Liver (tissue), 9 donors: Measurements from ENCODE around the gene ATP6V0A4. TPM values are rescaled to one million over a fixed set of nuclear protein-coding genes. Genes with fewer than 3 reads are reported as not detected.

ENCODE experiments used
- DNase-seq: peaks from one replicate; pipeline ENCODE4 v3.0.0-alpha.2; 2017; ENCODE audit warnings: low spot score
- H3K27ac ChIP-seq, 2 donors: one replicate each; pipeline ENCODE4 v1.7.0; 2013; ENCODE audit warnings: inconsistent platforms in 2 of 2, low read length in 2 of 2, control low read depth in 1 of 2, low read depth in 1 of 2, mild to moderate bottlenecking in 1 of 2
- H3K27me3 ChIP-seq, 4 donors: one replicate each; pipeline versions ENCODE4 v1.6.1 to v1.7.0; 2013; ENCODE audit warnings: low read length in 3 of 4, inconsistent platforms in 1 of 4, mild to moderate bottlenecking in 1 of 4, moderate library complexity in 1 of 4; ENCODE audit not compliant: control insufficient read depth in 4 of 4, insufficient read depth in 4 of 4
- H3K36me3 ChIP-seq, 4 donors: one replicate each; pipeline versions ENCODE4 v1.6.1 to v1.7.0; 2013; ENCODE audit warnings: low read length in 3 of 4, mild to moderate bottlenecking in 3 of 4, low read depth in 1 of 4, moderate library complexity in 1 of 4; ENCODE audit not compliant: control insufficient read depth in 4 of 4, insufficient read depth in 3 of 4
- H3K4me1 ChIP-seq, 4 donors: one replicate each; pipeline versions ENCODE4 v1.6.1 to v1.7.0; 2013; ENCODE audit warnings: low read length in 3 of 4, mild to moderate bottlenecking in 3 of 4, moderate library complexity in 1 of 4; ENCODE audit not compliant: control insufficient read depth in 4 of 4, insufficient read depth in 4 of 4
- H3K4me3 ChIP-seq, 3 donors: one replicate each; pipeline versions ENCODE4 v1.6.1 to v1.7.0; 2013; ENCODE audit warnings: low read length in 3 of 3, control low read depth in 1 of 3, low read depth in 1 of 3, mild to moderate bottlenecking in 1 of 3
- H3K9ac ChIP-seq, 2 donors: one replicate each; pipeline ENCODE4 v1.7.0; 2013; ENCODE audit warnings: low read length in 2 of 2, mild to moderate bottlenecking in 2 of 2, moderate library complexity in 2 of 2, control low read depth in 1 of 2, low read depth in 1 of 2
- H3K9me3 ChIP-seq, 4 donors: one replicate each; pipeline versions ENCODE4 v1.6.1 to v1.7.0; 2013; ENCODE audit warnings: low read length in 3 of 4; ENCODE audit not compliant: control insufficient read depth in 4 of 4
- ATF3 ChIP-seq: IDR thresholded peaks from 2 replicates; pipeline ENCODE4 v1.6.1; 2016; ENCODE audit warnings: antibody characterized with exemption
- CTCF ChIP-seq: fragments of 150-350 bp; IDR thresholded peaks from 2 replicates; pipeline ENCODE4 v1.5.1; 2017; ENCODE audit warnings: improper control_type of control experiment, low read depth, low read length; ENCODE audit not compliant: missing input control
- EGR1 ChIP-seq, 2 donors: IDR thresholded peaks; 2 replicates each; pipeline ENCODE4 v1.6.1; 2016 to 2018; ENCODE audit warnings: antibody characterized with exemption in 2 of 2, low read depth in 2 of 2
- FOXA1 ChIP-seq: IDR thresholded peaks from 2 replicates; pipeline ENCODE4 v1.6.1; 2016; ENCODE audit warnings: antibody characterized with exemption
- GABPA ChIP-seq, 2 donors: IDR thresholded peaks in 1 of 2; conservative IDR thresholded peaks in 1 of 2; 2 replicates each; pipeline ENCODE4 v1.6.1; 2016; ENCODE audit warnings: antibody characterized with exemption in 2 of 2, mild to moderate bottlenecking in 1 of 2, moderate library complexity in 1 of 2
- HNF4A ChIP-seq, 2 donors: conservative IDR thresholded peaks; 2 replicates each; pipeline ENCODE4 v1.6.1; 2016; ENCODE audit warnings: antibody characterized with exemption in 2 of 2, mild to moderate bottlenecking in 2 of 2
- HNF4G ChIP-seq: IDR thresholded peaks from 2 replicates; pipeline ENCODE4 v1.6.1; 2016; ENCODE audit warnings: antibody characterized with exemption
- MAX ChIP-seq: IDR thresholded peaks from 2 replicates; pipeline ENCODE4 v1.6.1; 2016; ENCODE audit warnings: antibody characterized with exemption
- NR2F2 ChIP-seq: IDR thresholded peaks from 2 replicates; pipeline ENCODE4 v1.6.1; 2016; ENCODE audit warnings: antibody characterized with exemption
- RAD21 ChIP-seq, 2 donors: IDR thresholded peaks; 2 replicates each; pipeline ENCODE4 v1.6.1; 2016; ENCODE audit warnings: antibody characterized with exemption in 2 of 2, mild to moderate bottlenecking in 2 of 2
- REST ChIP-seq: IDR thresholded peaks from 2 replicates; pipeline ENCODE4 v1.6.1; 2016; ENCODE audit warnings: antibody characterized with exemption, mild to moderate bottlenecking
- RXRA ChIP-seq, 2 donors: IDR thresholded peaks; 2 replicates each; pipeline ENCODE4 v1.6.1; 2017 to 2018; ENCODE audit warnings: antibody characterized with exemption in 2 of 2, mild to moderate bottlenecking in 1 of 2
- SP1 ChIP-seq: IDR thresholded peaks from 2 replicates; pipeline ENCODE4 v1.6.1; 2018; ENCODE audit warnings: antibody characterized with exemption, mild to moderate bottlenecking
- TAF1 ChIP-seq: conservative IDR thresholded peaks from 2 replicates; pipeline ENCODE4 v1.6.1; 2016; ENCODE audit warnings: antibody characterized with exemption, mild to moderate bottlenecking
- YY1 ChIP-seq: IDR thresholded peaks from 2 replicates; pipeline ENCODE4 v1.6.1; 2016; ENCODE audit warnings: antibody characterized with exemption, mild to moderate bottlenecking
- ZBTB33 ChIP-seq: IDR thresholded peaks from 2 replicates; pipeline ENCODE4 v1.6.1; 2016; ENCODE audit warnings: antibody characterized with exemption
- WGBS: extraction: QIAGEN DNeasy Blood & Tissue Kit; methylation state at CpG from one replicate; pipeline ENCODE4 v1.1.7; 2013; 5-methylcytosine and 5-hydroxymethylcytosine counted together
- polyA plus RNA-seq, 2 donors: library from polyadenylated mRNA; stranded (reverse) in 1 of 2; unstranded in 1 of 2; fragments of 200-250 nt in 1 of 2; fragments of >200 nt in 1 of 2; fragmentation: Nextera tagmentation in 1 of 2; extraction: Ambion mirVana in 1 of 2; gene quantifications; one replicate each; pipeline versions ENCODE4 v1.2.1 to v1.2.3, GENCODE V29; 2013 to 2015
- total RNA-seq, 2 donors: library from RNA; depleted of rRNA; stranded (reverse); fragments of >200 nt; gene quantifications; one replicate each; pipeline ENCODE4 v1.2.3, GENCODE V29; 2014
- donor health status: healthy.
- donor health status: healthy.
- donor health status: healthy.
- donor health status: healthy.
- donor health status: healthy.

The ATP6V0A4 gene
- total and polyA plus RNA-seq, 4 donors: not detected

GRCh38 chr7:138835087-138835486 lies 37.1 kb upstream of the ATP6V0A4 start:
- H3K4me3 ChIP-seq: no peak overlapping the region
- no peak for DNase-seq
- H3K9ac ChIP-seq: no peak overlapping the region
- no peaks in the 10 kb centered on the region for H3K36me3 ChIP-seq
- WGBS: 93% methylated on average over 11 of the region's 11 CpGs
- no peak overlapping the region for H3K27ac ChIP-seq
- no peaks in the 10 kb centered on the region for H3K4me1 ChIP-seq
- TF ChIP-seq SP1 (no peak), CTCF (no peak), HNF4G (no peak), FOXA1 (no peak), RAD21 (IDR thresholded peaks at IDR 0.05) (no peak), ATF3 (no peak), EGR1 (IDR thresholded peaks at IDR 0.05; ENCODE audit: low read depth in 2 of 2) (no peak), NR2F2 (no peak), ZBTB33 (no peak), RXRA (IDR thresholded peaks at IDR 0.05) (no peak), YY1 (no peak)
- no peaks in the 10 kb centered on the region for H3K9me3 ChIP-seq
- H3K27me3 ChIP-seq: peaks cover 0 to 3% (median 0%) of the 10 kb centered on the region in 4 donors

- H3K9ac ChIP-seq: no peak overlapping the region
- H3K4me1 ChIP-seq: no peaks in the 10 kb centered on the region
- H3K9me3 ChIP-seq: no peaks in the 10 kb centered on the region
- DNase-seq: no peak
- no peaks in the 10 kb centered on the region for H3K36me3 ChIP-seq
- H3K27ac ChIP-seq: no peak overlapping the region
- no peak overlapping the region for H3K4me3 ChIP-seq
- TF ChIP-seq REST (no peak), HNF4G (no peak), HNF4A (conservative IDR thresholded peaks at IDR 0.05) (no peak), MAX (no peak), SP1 (no peak), RAD21 (IDR thresholded peaks at IDR 0.05) (no peak), TAF1 (no peak), ZBTB33 (no peak), GABPA (IDR thresholded peaks at IDR 0.05 in 1 of 2, conservative IDR thresholded peaks at IDR 0.05 in 1 of 2) (no peak), CTCF (no peak), RXRA (IDR thresholded peaks at IDR 0.05) (no peak), FOXA1 (no peak)
- H3K27me3 ChIP-seq: peaks cover 0 to 3% (median 0%) of the 10 kb centered on the region in 4 donors
- 91% methylated on average over 9 of the region's 9 CpGs for whole genome bisulfite sequencing
Measured at GRCh38 chr7:138834583-138834982, 36.6 kb upstream of the ATP6V0A4 start.
